PC-9 (cell line): ENCODE data around the gene ZNF792. TPM values are rescaled to one million over a fixed set of nuclear protein-coding genes. Genes with fewer than 3 reads are reported as not detected.
"Not testable (repeated sequence)": the region's sequence is repeated elsewhere in the genome, so short reads cannot be mapped to it uniquely, and the experiment has no call there.

Experiments
- BruUV-seq: library from RNA; stranded (reverse); fragments of 400-500 nt; replicated peaks from 2 replicates; lab custom pipeline; 2021; lab: Mats Ljungman, UMichigan
- CTCF ChIA-PET: fragments of 300-600 bp; sonication (Branson Sonifier 250); formaldehyde crosslinking; loops from one replicate; lab custom pipeline; 2022; ENCODE audit warnings: antibody characterized with exemption; lab: Charles Lee
- POLR2A ChIA-PET: fragments of 300-600 bp; sonication (Branson Sonifier 250); formaldehyde crosslinking; loops from one replicate; lab custom pipeline; 2022; ENCODE audit warnings: antibody characterized with exemption; ENCODE audit not compliant: unreplicated experiment; lab: Charles Lee
- DNase-seq, 2 experiments: peaks; one replicate each; pipeline versions ENCODE4 v3.0.0 to v3.0.0-alpha.2; 2015 to 2022; ENCODE audit warnings: mixed read lengths in 1 of 2
- H2AFZ ChIP-seq: fragments of 200-600 bp; sonication (generic); 2 replicates; pipeline ENCODE4 v1.8.1; 2017; ENCODE audit warnings: antibody characterized with exemption
- H3F3A ChIP-seq: fragments of 200-600 bp; sonication (generic); 2 replicates; pipeline ENCODE4 v1.8.1; 2017; ENCODE audit warnings: antibody characterized with exemption, mild to moderate bottlenecking, low read depth; ENCODE audit not compliant: insufficient read depth
- H3K27ac ChIP-seq: fragments of 200-600 bp; sonication (generic); 2 replicates; pipeline ENCODE4 v1.6.1; 2016; ENCODE audit warnings: mixed run types
- H3K27me3 ChIP-seq: fragments of 200-600 bp; sonication (generic); 2 replicates; pipeline ENCODE4 v1.6.1; 2016; ENCODE audit warnings: low read depth, mixed run types; ENCODE audit not compliant: insufficient read depth
- H3K36me3 ChIP-seq: fragments of 200-600 bp; sonication (generic); 2 replicates; pipeline ENCODE4 v1.6.1; 2016; ENCODE audit warnings: low read depth, mixed run types
- H3K4me1 ChIP-seq: fragments of 200-600 bp; sonication (generic); replicated peaks from 2 replicates; pipeline ENCODE4 v1.6.1; 2016; ENCODE audit warnings: mixed run types; ENCODE audit not compliant: insufficient read depth
- H3K4me2 ChIP-seq: fragments of 200-600 bp; sonication (generic); 2 replicates; pipeline ENCODE4 v1.6.1; 2017; ENCODE audit warnings: mixed run types
- H3K4me3 ChIP-seq: fragments of 200-600 bp; sonication (generic); 2 replicates; pipeline ENCODE4 v1.6.1; 2016; ENCODE audit warnings: mixed run types
- H3K79me2 ChIP-seq: fragments of 200-600 bp; sonication (generic); 2 replicates; pipeline ENCODE4 v1.6.1; 2017; ENCODE audit warnings: low read depth, mixed run types
- H3K9me2 ChIP-seq: fragments of 200-600 bp; sonication (generic); 2 replicates; pipeline ENCODE4 v1.8.1; 2017; ENCODE audit warnings: mild to moderate bottlenecking; ENCODE audit not compliant: insufficient read depth
- H3K9me3 ChIP-seq: fragments of 200-600 bp; sonication (generic); 2 replicates; pipeline ENCODE4 v1.8.1; 2016; ENCODE audit warnings: low read depth; ENCODE audit not compliant: insufficient read depth
- H4K20me1 ChIP-seq: fragments of 200-600 bp; sonication (generic); 2 replicates; pipeline ENCODE4 v1.8.1; 2017; ENCODE audit not compliant: insufficient read depth
- EZH2 ChIP-seq: fragments of 200-600 bp; sonication (generic); IDR thresholded peaks from 2 replicates; pipeline ENCODE4 v1.8.0; 2017; ENCODE audit warnings: antibody characterized with exemption, low read depth
- intact Hi-C: fragments of 100-400 bp; cut with micrococcal nuclease; formaldehyde crosslinking; loops from one replicate; pipeline ENCODE4 v1.10.0; 2022; ENCODE audit not compliant: unreplicated experiment
- total RNA-seq: library from RNA; stranded (reverse); gene quantifications from 2 replicates; pipeline ENCODE4 v1.2.3, GENCODE V29; 2021
- TF ChIP-seq, protein P1 (sequence below): fragments of 200-600 bp; sonication (generic); conservative IDR thresholded peaks from 2 replicates; pipeline ENCODE4 v1.6.1; 2017; ENCODE audit warnings: mixed run types, antibody characterized with exemption, mild to moderate bottlenecking, moderate library complexity

ZNF792 gene
- total RNA-seq, 1 experiment from 2014 or later, result 3.5 TPM

DNA sequence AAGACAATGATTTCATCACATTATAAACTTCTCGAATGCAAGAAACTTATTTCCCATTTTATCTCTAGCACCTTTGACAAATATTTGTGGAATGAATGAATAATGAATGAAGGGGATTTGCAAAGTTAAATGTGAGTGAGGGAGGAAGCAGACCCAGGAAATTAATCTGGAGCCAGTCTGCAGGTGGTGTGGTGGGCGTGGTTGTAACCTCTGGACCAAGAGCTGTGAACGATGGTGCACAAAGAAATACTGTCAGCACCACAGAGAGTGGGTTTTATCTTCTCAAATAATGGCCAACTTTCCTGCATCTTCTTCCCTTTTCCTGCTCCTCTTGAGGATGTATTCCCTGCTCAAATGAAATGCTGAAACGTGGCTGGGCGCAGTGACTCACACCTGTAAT is 11.0 kb upstream of the ZNF792 start:
- intact Hi-C loops, result loop anchor here (10.0 kb wide), 1 partner anchor 140 kb away; the partner anchor contains the start of gene FXYD3
- BruUV-seq, result no TSS peak
- Histone ChIP-seq H3K27me3 (peaks cover 44% of the 10 kb centered on the region), H3K9me3 (peaks cover 8% of the 10 kb centered on the region), H3K4me1 (no peaks in the 10 kb centered on the region), H4K20me1 (no peaks in the 10 kb centered on the region), H3K4me2 (no peak overlapping the region), H3K4me3 (no peak overlapping the region), H3K36me3 (no peaks in the 10 kb centered on the region), H3K9me2 (no peaks in the 10 kb centered on the region), H3F3A (0 out of 2 replicates have a peak, but pooled peaks cover 3% of the 10 kb centered on the region), H2AFZ (no peak overlapping the region), H3K79me2 (no peaks in the 10 kb centered on the region), H3K27ac (no peak overlapping the region)
- ChIA-PET POLR2A (no interaction called here), CTCF (no interaction called here)
- DNase-seq, result no peak
- no peak for TF ChIP-seq EZH2
- TF ChIP-seq, protein P1, sequence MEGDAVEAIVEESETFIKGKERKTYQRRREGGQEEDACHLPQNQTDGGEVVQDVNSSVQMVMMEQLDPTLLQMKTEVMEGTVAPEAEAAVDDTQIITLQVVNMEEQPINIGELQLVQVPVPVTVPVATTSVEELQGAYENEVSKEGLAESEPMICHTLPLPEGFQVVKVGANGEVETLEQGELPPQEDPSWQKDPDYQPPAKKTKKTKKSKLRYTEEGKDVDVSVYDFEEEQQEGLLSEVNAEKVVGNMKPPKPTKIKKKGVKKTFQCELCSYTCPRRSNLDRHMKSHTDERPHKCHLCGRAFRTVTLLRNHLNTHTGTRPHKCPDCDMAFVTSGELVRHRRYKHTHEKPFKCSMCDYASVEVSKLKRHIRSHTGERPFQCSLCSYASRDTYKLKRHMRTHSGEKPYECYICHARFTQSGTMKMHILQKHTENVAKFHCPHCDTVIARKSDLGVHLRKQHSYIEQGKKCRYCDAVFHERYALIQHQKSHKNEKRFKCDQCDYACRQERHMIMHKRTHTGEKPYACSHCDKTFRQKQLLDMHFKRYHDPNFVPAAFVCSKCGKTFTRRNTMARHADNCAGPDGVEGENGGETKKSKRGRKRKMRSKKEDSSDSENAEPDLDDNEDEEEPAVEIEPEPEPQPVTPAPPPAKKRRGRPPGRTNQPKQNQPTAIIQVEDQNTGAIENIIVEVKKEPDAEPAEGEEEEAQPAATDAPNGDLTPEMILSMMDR, result no peak

DNA sequence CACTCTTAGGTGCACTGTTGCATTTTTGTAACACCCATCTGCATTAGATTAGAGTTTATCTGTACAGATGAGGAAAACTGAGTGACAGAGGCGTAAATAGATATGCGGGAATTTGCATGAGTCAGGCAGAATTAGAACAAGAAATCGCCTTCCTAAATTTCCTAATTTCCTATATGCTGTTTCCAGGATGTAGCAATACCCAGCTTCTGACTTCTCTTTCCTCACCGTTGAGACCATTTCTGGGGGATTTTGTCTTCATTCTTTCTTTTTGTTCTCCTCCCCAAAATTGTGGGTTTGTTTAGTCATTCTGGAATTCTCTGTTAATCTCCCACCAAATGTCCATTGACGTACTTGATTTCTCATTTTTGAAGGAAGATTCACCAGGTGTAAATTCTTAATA is 10.6 kb upstream of the ZNF792 start:
- DNase-seq, result no peak
- Histone ChIP-seq H3K4me3 (no peak overlapping the region), H3F3A (0 out of 2 replicates have a peak, but pooled peaks cover 1% of the 10 kb centered on the region), H2AFZ (no peak overlapping the region), H3K79me2 (no peaks in the 10 kb centered on the region), H4K20me1 (no peaks in the 10 kb centered on the region), H3K36me3 (no peaks in the 10 kb centered on the region), H3K27me3 (peaks cover 44% of the 10 kb centered on the region), H3K4me1 (no peaks in the 10 kb centered on the region), H3K27ac (no peak overlapping the region), H3K9me3 (peaks cover 8% of the 10 kb centered on the region), H3K4me2 (no peak overlapping the region), H3K9me2 (no peaks in the 10 kb centered on the region)
- intact Hi-C loops, result loop anchor here (5.0 to 10.0 kb wide), 3 partner anchors 93 to 168 kb away; partner anchors contain the start of genes FXYD3 and FXYD7
- TF ChIP-seq EZH2, result no peak
- TF ChIP-seq, protein P1, result no peak
- CTCF ChIA-PET, result no interaction called here
- no TSS peak for BruUV-seq
- POLR2A ChIA-PET, result no interaction called here

DNA sequence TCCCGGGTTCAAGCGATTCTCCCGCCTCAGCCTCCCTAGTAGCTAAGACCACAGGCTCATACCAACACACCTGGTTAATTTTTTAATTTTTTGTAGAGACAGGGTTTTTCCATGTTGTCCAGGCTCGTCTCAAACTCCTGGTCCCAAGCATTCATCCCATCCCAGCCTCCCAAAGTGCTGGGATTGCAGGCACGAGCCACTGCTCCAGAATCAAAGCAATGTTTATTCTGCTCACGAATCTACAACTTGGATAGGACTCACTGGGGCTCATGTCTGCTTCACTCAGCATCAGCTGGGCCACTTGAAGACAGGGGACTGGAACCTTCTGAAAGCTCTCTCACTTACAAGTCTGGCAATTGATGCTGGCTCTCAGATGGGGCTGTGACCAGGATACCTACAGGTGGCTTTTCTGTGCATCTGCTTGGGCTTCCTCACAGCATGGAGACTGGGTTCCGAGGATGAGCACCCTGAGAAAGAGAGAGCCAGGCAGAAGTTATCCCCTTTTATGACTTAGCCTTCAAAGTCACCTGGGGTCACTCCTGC is 8.2 kb upstream of the ZNF792 start:
- Histone ChIP-seq H3K27me3 (peaks cover 55% of the 10 kb centered on the region), H3F3A (no peaks in the 10 kb centered on the region), H3K9me2 (no peaks in the 10 kb centered on the region), H3K79me2 (no peaks in the 10 kb centered on the region), H3K4me2 (no peak overlapping the region), H3K4me3 (no peak overlapping the region), H3K4me1 (no peaks in the 10 kb centered on the region), H3K36me3 (no peaks in the 10 kb centered on the region), H4K20me1 (no peaks in the 10 kb centered on the region), H3K27ac (no peak overlapping the region), H2AFZ (no peak overlapping the region), H3K9me3 (peaks cover 16% of the 10 kb centered on the region)
- intact Hi-C loops, result loop anchor here (2.0 to 10.0 kb wide), 4 partner anchors 95 to 745 kb away; partner anchors contain the start of genes FXYD3 and FXYD7
- TF ChIP-seq, protein P1, result no peak
- no peak for TF ChIP-seq EZH2
- POLR2A ChIA-PET, result no interaction called here
- CTCF ChIA-PET, result interaction anchor here (0.5 kb wide), 1 partner anchor 118 kb away, joined by 5 read pairs; no protein-coding TSS in a partner anchor
- BruUV-seq, result no TSS peak
- DNase-seq, result no peak

DNA sequence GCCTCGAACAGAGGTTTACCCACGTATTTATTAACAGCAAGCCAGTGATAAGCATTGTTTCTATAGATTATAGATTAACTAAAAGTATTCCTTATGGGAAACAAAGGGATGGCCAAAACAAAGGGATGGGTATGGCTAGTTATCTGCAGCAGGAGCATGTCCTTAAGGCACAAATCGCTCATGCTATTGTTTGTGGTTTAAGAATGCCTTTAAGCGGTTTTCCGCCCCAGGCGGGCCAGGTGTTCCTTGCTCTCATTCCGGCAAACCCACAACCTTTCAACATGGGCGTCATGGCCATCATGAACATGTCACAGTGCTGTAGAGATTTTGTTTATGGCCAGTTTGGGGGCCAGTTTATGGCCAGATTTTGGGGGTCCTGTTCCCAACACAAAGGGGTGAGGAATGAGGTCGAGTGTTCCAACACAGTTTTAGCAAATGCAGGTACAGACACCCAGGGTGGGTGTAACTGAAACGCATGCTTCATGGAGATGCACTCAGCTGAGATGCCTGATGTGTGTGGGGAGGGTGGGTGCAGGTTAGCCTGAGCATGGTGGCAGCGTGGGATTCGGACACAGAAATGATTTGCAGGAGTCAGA is 6.3 kb upstream of the ZNF792 start:
- H2AFZ ChIP-seq, H3K36me3 ChIP-seq, H3K4me1 ChIP-seq, H3K4me3 ChIP-seq, BruUV-seq, H3K4me2 ChIP-seq, CTCF ChIA-PET, POLR2A ChIA-PET, H3K27ac ChIP-seq, H4K20me1 ChIP-seq, H3K9me3 ChIP-seq, H3K9me2 ChIP-seq, H3F3A ChIP-seq, DNase-seq, H3K79me2 ChIP-seq: not testable (repeated sequence)
- peaks cover 59% of the 10 kb centered on the region for H3K27me3 ChIP-seq
- intact Hi-C loops, result loop anchor here (5.0 to 10.0 kb wide), 3 partner anchors 97 to 172 kb away; partner anchors contain the start of genes FXYD3 and FXYD7
